Stimulated activated CD8-positive, alpha-beta memory T cell treated with anti-CD3 and anti-CD28 coated beads, Interleukin-4, amount 100 ng/mL, for 48 hours (primary cell): ENCODE measurements around the gene MTHFD1L.
"Not testable (repeated sequence)": the region's sequence is repeated elsewhere in the genome, so short reads cannot be mapped to it uniquely, and the experiment has no call there.

Source experiments
- DNase-seq: peaks from one replicate; pipeline ENCODE4 v3.0.0-alpha.2; 2020

MTHFD1L gene

GRCh38 chr6:151070631-151071051 lies 205.1 kb downstream of the MTHFD1L start:
- DNase-seq = no peak

GRCh38 chr6:151071295-151071694 lies 205.8 kb downstream of the MTHFD1L start:
- DNase-seq = no peak

- DNase-seq = no peak
Measured at GRCh38 chr6:151073146-151073545, 207.6 kb downstream of the MTHFD1L start.

GRCh38 chr6:151073701-151074100 lies 208.2 kb downstream of the MTHFD1L start:
- DNase-seq = no peak

GRCh38 chr6:151075005-151075404 lies 209.5 kb downstream of the MTHFD1L start:
- no peak for DNase-seq

- no peak for DNase-seq
Measured at GRCh38 chr6:151075527-151075926, 210.0 kb downstream of the MTHFD1L start.

GRCh38 chr6:151075930-151076555 lies 210.5 kb downstream of the MTHFD1L start:
- DNase-seq = no peak

- no peak for DNase-seq
Measured at GRCh38 chr6:151078655-151079054, 213.2 kb downstream of the MTHFD1L start.

- no peak for DNase-seq
Measured at GRCh38 chr6:151081656-151082055, 216.2 kb downstream of the MTHFD1L start.

GRCh38 chr6:151082079-151082478 lies 216.6 kb downstream of the MTHFD1L start:
- DNase-seq = no peak

GRCh38 chr6:151084275-151084674 lies 218.8 kb downstream of the MTHFD1L start:
- DNase-seq = no peak

GRCh38 chr6:151087055-151087454 lies 221.6 kb downstream of the MTHFD1L start:
- DNase-seq = not testable (repeated sequence)

- no peak for DNase-seq
Measured at GRCh38 chr6:151087861-151088598, 222.5 kb downstream of the MTHFD1L start.

- DNase-seq = no peak
Measured at GRCh38 chr6:151088599-151088935, 223.1 kb downstream of the MTHFD1L start.

GRCh38 chr6:151088963-151089362 lies 223.5 kb downstream of the MTHFD1L start:
- DNase-seq = no peak

- no peak for DNase-seq
Measured at GRCh38 chr6:151089978-151090377, 224.5 kb downstream of the MTHFD1L start.

GRCh38 chr6:151091571-151091970 lies 226.1 kb downstream of the MTHFD1L start:
- DNase-seq = no peak

GRCh38 chr6:151092591-151092990 lies 227.1 kb downstream of the MTHFD1L start:
- no peak for DNase-seq

- no peak for DNase-seq
Measured at GRCh38 chr6:151093706-151094105, 228.2 kb downstream of the MTHFD1L start.

GRCh38 chr6:151095538-151096254 lies 230.2 kb downstream of the MTHFD1L start:
- DNase-seq = no peak

- no peak for DNase-seq
Measured at GRCh38 chr6:151096255-151096612, 230.7 kb downstream of the MTHFD1L start.

- no peak for DNase-seq
Measured at GRCh38 chr6:151096691-151097606, 231.4 kb downstream of the MTHFD1L start.

GRCh38 chr6:151098166-151098565 lies 232.7 kb downstream of the MTHFD1L start:
- peak; percentile 41 for DNase-seq
